Lower leg skin (tissue), 4 donors: ENCODE measurements around the gene ANKRD36C. TPM values are rescaled to one million over a fixed set of nuclear protein-coding genes. Genes with fewer than 3 reads are reported as not detected.
"Not testable (repeated sequence)": the region's sequence is repeated elsewhere in the genome, so short reads cannot be mapped to it uniquely, and the experiment has no call there.

ENCODE experiments used
- DNase-seq, 2 donors: peaks; one replicate each; pipeline ENCODE4 v3.0.0-alpha.2; 2019; ENCODE audit warnings: low spot score in 2 of 2
- H3K4me3 ChIP-seq: fragments of 200-600 bp; sonication (generic); 2 replicates; pipeline ENCODE4 v1.5.1; 2017; ENCODE audit warnings: mild to moderate bottlenecking, low read depth; ENCODE audit not compliant: poor library complexity, severe bottlenecking
- CTCF ChIP-seq, 3 donors: fragments of 450-650 bp; IDR thresholded peaks; one replicate each; pipeline ENCODE4 v1.5.1; 2016; ENCODE audit warnings: antibody characterized with exemption in 3 of 3, mild to moderate bottlenecking in 3 of 3, moderate library complexity in 2 of 3
- POLR2A ChIP-seq, 2 donors: fragments of 450-650 bp; IDR thresholded peaks; one replicate each; pipeline ENCODE4 v1.6.1; 2016 to 2017; ENCODE audit warnings: antibody characterized with exemption in 2 of 2, mild to moderate bottlenecking in 1 of 2, moderate library complexity in 1 of 2
- WGBS, 2 donors: methylation state at CpG; one replicate each; pipeline ENCODE4 v1.1.5; 2018; 5-methylcytosine and 5-hydroxymethylcytosine counted together
- intact Hi-C: fragments of 100-400 bp; cut with DNase I; formaldehyde crosslinking; loops from one replicate; pipeline ENCODE4 v1.15.0; 2023; ENCODE audit warnings: low total_unique reads
- total RNA-seq, 4 donors: library from RNA; depleted of rRNA; stranded (reverse); fragments of >200 nt; gene quantifications; one replicate each; pipeline ENCODE4 v1.1.0, GENCODE V29; 2016

ANKRD36C gene
- total RNA-seq, 4 donors from 2014 or later = 15.4 to 29.7 (median 15.5) TPM

- no peak for DNase-seq
- no peak for TF ChIP-seq POLR2A (IDR thresholded peaks at IDR 0.05)
- no peak for TF ChIP-seq CTCF (IDR thresholded peaks at IDR 0.05)
- intact Hi-C loops = no loop called here
- H3K4me3 ChIP-seq = no peak overlapping the region
- WGBS, 2 donors = 94 to 98% methylated on average over 6 to 8 of the region's 8 CpGs
Observed at GRCh38 chr2:95836151-95836550, 155.5 kb downstream of the ANKRD36C start.

- H3K4me3 ChIP-seq, intact Hi-C loops, DNase-seq: not testable (repeated sequence)
- WGBS, 2 donors = 91 to 98% methylated on average over 12 of the region's 12 CpGs
Observed at GRCh38 chr2:95834077-95835013, 157.3 kb downstream of the ANKRD36C start.

GRCh38 chr2:95824218-95824617 is 167.4 kb downstream of the ANKRD36C start:
- intact Hi-C loops, DNase-seq, H3K4me3 ChIP-seq: not testable (repeated sequence)
- 92 to 97% methylated on average over 2 to 3 of the region's 3 CpGs for WGBS, 2 donors

GRCh38 chr2:95817521-95817920 is 174.1 kb downstream of the ANKRD36C start:
- H3K4me3 ChIP-seq, DNase-seq, intact Hi-C loops: not testable (repeated sequence)
- 95% methylated on average over 2 of the region's 2 CpGs for WGBS, 2 donors

- DNase-seq, intact Hi-C loops, H3K4me3 ChIP-seq: not testable (repeated sequence)
- 95 to 96% methylated on average over 1 of the region's 1 CpG for WGBS, 2 donors
Observed at GRCh38 chr2:95813311-95813710, 178.3 kb downstream of the ANKRD36C start.

GRCh38 chr2:95799892-95800291 is 191.7 kb downstream of the ANKRD36C start:
- intact Hi-C loops = no loop called here
- WGBS, 2 donors = 90 to 95% methylated on average over 12 to 14 of the region's 14 CpGs
- H3K4me3 ChIP-seq = no peak overlapping the region
- TF ChIP-seq POLR2A (IDR thresholded peaks at IDR 0.05) = no peak
- TF ChIP-seq CTCF (IDR thresholded peaks at IDR 0.05) = no peak
- DNase-seq = no peak

- 91% methylated on average over 12 to 13 of the region's 13 CpGs for WGBS, 2 donors
- intact Hi-C loops, H3K4me3 ChIP-seq, DNase-seq: not testable (repeated sequence)
Observed at GRCh38 chr2:95799147-95799889, 192.3 kb downstream of the ANKRD36C start.

GRCh38 chr2:95796249-95797099 is 195.2 kb downstream of the ANKRD36C start:
- DNase-seq, H3K4me3 ChIP-seq, intact Hi-C loops: not testable (repeated sequence)
- no CpG with 5 or more reads among the region's 18 CpGs for WGBS, 2 donors

- H3K4me3 ChIP-seq, intact Hi-C loops, DNase-seq: not testable (repeated sequence)
- 70% methylated on average over 1 of the region's 5 CpGs; no CpG with 5 or more reads in 1 of the 2 donors for WGBS, 2 donors
Observed at GRCh38 chr2:95793970-95794369, 197.7 kb downstream of the ANKRD36C start.

- H3K4me3 ChIP-seq, intact Hi-C loops, DNase-seq: not testable (repeated sequence)
- no CpG with 5 or more reads among the region's 9 CpGs for WGBS, 2 donors
Observed at GRCh38 chr2:95790180-95790579, 201.4 kb downstream of the ANKRD36C start.

GRCh38 chr2:95789385-95789784 is 202.2 kb downstream of the ANKRD36C start:
- no CpG with 5 or more reads among the region's 34 CpGs for WGBS, 2 donors
- H3K4me3 ChIP-seq, intact Hi-C loops, DNase-seq: not testable (repeated sequence)

GRCh38 chr2:95788642-95789041 is 203.0 kb downstream of the ANKRD36C start:
- intact Hi-C loops, H3K4me3 ChIP-seq, DNase-seq: not testable (repeated sequence)
- WGBS, 2 donors = no CpG with 5 or more reads among the region's 13 CpGs
